ENCODE data around the gene PTPN1. TPM values are rescaled to one million over a fixed set of nuclear protein-coding genes. Genes with fewer than 3 reads are reported as not detected.

PTPN1 gene
- total and polyA plus RNA-seq, 2 experiments from 2014 or later: 16.9 to 26.4 TPM

GRCh38 chr20:50596694-50597021 is 86.5 kb downstream of the PTPN1 start:
- no peak overlapping the region for H3K4me3 ChIP-seq
- H4K20me1 ChIP-seq (replicated peaks; ENCODE audit: insufficient read depth): no peaks in the 10 kb centered on the region; the same call in 1 of the 2 replicates
- H3K36me3 Mint-ChIP-seq (ENCODE audit: low read depth): no peaks in the 10 kb centered on the region
- peaks cover 4% of the 10 kb centered on the region for H3K27me3 Mint-ChIP-seq (ENCODE audit: insufficient read depth, low read depth, poor library complexity)
- no peaks in the 10 kb centered on the region for H3K9me2 ChIP-seq (ENCODE audit: insufficient read depth)
- H3K4me1 ChIP-seq (ENCODE audit: insufficient read depth): no peaks in the 10 kb centered on the region
- H3K9me3 Mint-ChIP-seq: no peaks in the 10 kb centered on the region
- DNase-seq (ENCODE audit: low spot score): no peak
- no peak overlapping the region for H3K4me3 Mint-ChIP-seq
- H3K27me3 ChIP-seq (ENCODE audit: insufficient read depth): no peaks in the 10 kb centered on the region
- H3K27ac ChIP-seq (ENCODE audit: low read depth): no peak overlapping the region
- no peak for TF ChIP-seq POLR2AphosphoS5 (IDR thresholded peaks at IDR 0.05; ENCODE audit: low read depth)
- TF ChIP-seq EZH2phosphoT487 (IDR thresholded peaks at IDR 0.05; ENCODE audit: unreplicated experiment): no peak
- no peak for TF ChIP-seq NANOG (IDR thresholded peaks at IDR 0.05; ENCODE audit: borderline replicate concordance)
- TF ChIP-seq REST (IDR thresholded peaks at IDR 0.05; ENCODE audit: unreplicated experiment): no peak
- no peak for TF ChIP-seq EZH2 (IDR thresholded peaks at IDR 0.05; ENCODE audit: low read depth, unreplicated experiment)
- TF ChIP-seq, protein P1, sequence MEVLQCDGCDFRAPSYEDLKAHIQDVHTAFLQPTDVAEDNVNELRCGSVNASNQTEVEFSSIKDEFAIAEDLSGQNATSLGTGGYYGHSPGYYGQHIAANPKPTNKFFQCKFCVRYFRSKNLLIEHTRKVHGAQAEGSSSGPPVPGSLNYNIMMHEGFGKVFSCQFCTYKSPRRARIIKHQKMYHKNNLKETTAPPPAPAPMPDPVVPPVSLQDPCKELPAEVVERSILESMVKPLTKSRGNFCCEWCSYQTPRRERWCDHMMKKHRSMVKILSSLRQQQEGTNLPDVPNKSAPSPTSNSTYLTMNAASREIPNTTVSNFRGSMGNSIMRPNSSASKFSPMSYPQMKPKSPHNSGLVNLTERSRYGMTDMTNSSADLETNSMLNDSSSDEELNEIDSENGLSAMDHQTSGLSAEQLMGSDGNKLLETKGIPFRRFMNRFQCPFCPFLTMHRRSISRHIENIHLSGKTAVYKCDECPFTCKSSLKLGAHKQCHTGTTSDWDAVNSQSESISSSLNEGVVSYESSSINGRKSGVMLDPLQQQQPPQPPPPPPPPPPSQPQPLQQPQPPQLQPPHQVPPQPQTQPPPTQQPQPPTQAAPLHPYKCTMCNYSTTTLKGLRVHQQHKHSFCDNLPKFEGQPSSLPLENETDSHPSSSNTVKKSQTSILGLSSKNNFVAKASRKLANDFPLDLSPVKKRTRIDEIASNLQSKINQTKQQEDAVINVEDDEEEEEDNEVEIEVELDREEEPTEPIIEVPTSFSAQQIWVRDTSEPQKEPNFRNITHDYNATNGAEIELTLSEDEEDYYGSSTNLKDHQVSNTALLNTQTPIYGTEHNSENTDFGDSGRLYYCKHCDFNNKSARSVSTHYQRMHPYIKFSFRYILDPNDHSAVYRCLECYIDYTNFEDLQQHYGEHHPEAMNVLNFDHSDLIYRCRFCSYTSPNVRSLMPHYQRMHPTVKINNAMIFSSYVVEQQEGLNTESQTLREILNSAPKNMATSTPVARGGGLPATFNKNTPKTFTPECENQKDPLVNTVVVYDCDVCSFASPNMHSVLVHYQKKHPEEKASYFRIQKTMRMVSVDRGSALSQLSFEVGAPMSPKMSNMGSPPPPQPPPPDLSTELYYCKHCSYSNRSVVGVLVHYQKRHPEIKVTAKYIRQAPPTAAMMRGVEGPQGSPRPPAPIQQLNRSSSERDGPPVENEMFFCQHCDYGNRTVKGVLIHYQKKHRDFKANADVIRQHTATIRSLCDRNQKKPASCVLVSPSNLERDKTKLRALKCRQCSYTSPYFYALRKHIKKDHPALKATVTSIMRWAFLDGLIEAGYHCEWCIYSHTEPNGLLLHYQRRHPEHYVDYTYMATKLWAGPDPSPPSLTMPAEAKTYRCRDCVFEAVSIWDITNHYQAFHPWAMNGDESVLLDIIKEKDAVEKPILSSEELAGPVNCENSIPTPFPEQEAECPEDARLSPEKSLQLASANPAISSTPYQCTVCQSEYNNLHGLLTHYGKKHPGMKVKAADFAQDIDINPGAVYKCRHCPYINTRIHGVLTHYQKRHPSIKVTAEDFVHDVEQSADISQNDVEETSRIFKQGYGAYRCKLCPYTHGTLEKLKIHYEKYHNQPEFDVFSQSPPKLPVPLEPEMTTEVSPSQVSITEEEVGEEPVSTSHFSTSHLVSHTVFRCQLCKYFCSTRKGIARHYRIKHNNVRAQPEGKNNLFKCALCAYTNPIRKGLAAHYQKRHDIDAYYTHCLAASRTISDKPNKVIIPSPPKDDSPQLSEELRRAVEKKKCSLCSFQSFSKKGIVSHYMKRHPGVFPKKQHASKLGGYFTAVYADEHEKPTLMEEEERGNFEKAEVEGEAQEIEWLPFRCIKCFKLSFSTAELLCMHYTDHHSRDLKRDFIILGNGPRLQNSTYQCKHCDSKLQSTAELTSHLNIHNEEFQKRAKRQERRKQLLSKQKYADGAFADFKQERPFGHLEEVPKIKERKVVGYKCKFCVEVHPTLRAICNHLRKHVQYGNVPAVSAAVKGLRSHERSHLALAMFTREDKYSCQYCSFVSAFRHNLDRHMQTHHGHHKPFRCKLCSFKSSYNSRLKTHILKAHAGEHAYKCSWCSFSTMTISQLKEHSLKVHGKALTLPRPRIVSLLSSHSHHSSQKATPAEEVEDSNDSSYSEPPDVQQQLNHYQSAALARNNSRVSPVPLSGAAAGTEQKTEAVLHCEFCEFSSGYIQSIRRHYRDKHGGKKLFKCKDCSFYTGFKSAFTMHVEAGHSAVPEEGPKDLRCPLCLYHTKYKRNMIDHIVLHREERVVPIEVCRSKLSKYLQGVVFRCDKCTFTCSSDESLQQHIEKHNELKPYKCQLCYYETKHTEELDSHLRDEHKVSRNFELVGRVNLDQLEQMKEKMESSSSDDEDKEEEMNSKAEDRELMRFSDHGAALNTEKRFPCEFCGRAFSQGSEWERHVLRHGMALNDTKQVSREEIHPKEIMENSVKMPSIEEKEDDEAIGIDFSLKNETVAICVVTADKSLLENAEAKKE (CRISPR knock-in tag; IDR thresholded peaks at IDR 0.05): no peak
- no peak for TF ChIP-seq STAT1 (IDR thresholded peaks at IDR 0.05; ENCODE audit: unreplicated experiment)
- no peak for TF ChIP-seq CTCF (conservative IDR thresholded peaks at IDR 0.05; ENCODE audit: low read depth in 2 of 2)
- TF ChIP-seq ZNF331 (CRISPR knock-in tag; IDR thresholded peaks at IDR 0.05; ENCODE audit: low read depth): no peak
- TF ChIP-seq CREB1 (CRISPR knock-in tag; IDR thresholded peaks at IDR 0.05; ENCODE audit: low read depth): no peak
- TF ChIP-seq ETS1 (IDR thresholded peaks at IDR 0.05): no peak
- no peak for TF ChIP-seq ZNF114 (CRISPR knock-in tag; IDR thresholded peaks at IDR 0.05)
- no peak for TF ChIP-seq JUNB (IDR thresholded peaks at IDR 0.05; ENCODE audit: unreplicated experiment)
- no peak overlapping the region; the same call in 1 of the 2 replicates for H3K27ac Mint-ChIP-seq
- no peak overlapping the region for H3K4me2 ChIP-seq
- ATAC-seq: no peak
- H3F3A ChIP-seq (replicated peaks; ENCODE audit: low read depth): no peaks in the 10 kb centered on the region
- no peak overlapping the region for H2AFZ ChIP-seq
- H3K79me2 ChIP-seq (replicated peaks; ENCODE audit: insufficient read depth): no peaks in the 10 kb centered on the region
- H3K4me1 Mint-ChIP-seq: peaks cover 11% of the 10 kb centered on the region
- H3K36me3 ChIP-seq (ENCODE audit: insufficient read depth): no peaks in the 10 kb centered on the region

Data from GM23338 (cell line).